ENCODE data around the gene CNTLN. TPM values are rescaled to one million over a fixed set of nuclear protein-coding genes. Genes with fewer than 3 reads are reported as not detected.

The CNTLN gene
- total RNA-seq, 4 donors from 2014 or later: 3.9 to 39.6 (median 7.4) TPM

DNA sequence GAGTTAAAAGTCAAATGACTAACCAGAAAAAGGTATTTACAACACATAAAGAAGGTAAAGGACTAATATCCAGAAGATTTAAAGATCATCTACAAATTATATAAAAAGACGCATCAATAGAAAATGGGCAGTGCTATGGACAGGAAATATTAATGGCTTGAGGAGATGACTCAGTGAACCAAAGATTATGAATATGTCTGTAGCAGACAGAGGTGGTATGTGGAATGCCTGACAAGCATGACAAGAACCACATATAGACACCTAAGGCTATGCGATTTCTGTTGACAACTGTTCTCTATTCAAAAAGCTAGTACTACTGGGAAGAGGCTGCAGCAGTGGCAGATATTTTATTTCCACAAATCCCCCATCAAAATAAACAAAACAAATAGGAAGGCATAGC, 267.0 kb downstream of the CNTLN start:
- TF ChIP-seq POLR2A (IDR thresholded peaks at IDR 0.05): no peak
- TF ChIP-seq, protein P1, sequence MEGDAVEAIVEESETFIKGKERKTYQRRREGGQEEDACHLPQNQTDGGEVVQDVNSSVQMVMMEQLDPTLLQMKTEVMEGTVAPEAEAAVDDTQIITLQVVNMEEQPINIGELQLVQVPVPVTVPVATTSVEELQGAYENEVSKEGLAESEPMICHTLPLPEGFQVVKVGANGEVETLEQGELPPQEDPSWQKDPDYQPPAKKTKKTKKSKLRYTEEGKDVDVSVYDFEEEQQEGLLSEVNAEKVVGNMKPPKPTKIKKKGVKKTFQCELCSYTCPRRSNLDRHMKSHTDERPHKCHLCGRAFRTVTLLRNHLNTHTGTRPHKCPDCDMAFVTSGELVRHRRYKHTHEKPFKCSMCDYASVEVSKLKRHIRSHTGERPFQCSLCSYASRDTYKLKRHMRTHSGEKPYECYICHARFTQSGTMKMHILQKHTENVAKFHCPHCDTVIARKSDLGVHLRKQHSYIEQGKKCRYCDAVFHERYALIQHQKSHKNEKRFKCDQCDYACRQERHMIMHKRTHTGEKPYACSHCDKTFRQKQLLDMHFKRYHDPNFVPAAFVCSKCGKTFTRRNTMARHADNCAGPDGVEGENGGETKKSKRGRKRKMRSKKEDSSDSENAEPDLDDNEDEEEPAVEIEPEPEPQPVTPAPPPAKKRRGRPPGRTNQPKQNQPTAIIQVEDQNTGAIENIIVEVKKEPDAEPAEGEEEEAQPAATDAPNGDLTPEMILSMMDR (IDR thresholded peaks at IDR 0.05): no peak
- DNase-seq: no peak
- H3K4me3 ChIP-seq: no peak overlapping the region
- no peaks in the 10 kb centered on the region for H3K4me1 ChIP-seq
- no peaks in the 10 kb centered on the region for H3K36me3 ChIP-seq
- H3K27ac ChIP-seq: no peak overlapping the region
- H3K27me3 ChIP-seq: no peaks in the 10 kb centered on the region
- H3K9me3 ChIP-seq: no peaks in the 10 kb centered on the region

DNA sequence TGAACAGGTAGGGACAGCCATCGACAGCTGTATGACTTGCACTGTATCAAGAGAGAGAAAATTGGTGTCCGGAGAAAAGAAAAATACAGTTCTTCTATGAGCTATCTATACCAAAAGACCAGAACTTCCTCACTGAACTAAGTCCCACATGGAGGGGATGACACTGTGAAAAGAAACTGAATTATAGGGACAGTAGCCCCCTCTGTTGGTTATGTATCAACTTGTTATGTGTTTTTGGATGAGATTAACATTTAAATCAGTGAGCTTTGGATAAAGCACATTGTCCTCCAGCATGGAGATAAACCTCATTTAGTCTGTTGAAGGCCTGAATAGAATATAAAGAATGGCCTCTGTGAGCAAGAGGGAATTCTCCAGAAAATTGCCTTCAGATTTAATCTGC, 267.5 kb downstream of the CNTLN start:
- TF ChIP-seq, protein P1 (IDR thresholded peaks at IDR 0.05): no peak
- no peak for TF ChIP-seq POLR2A (IDR thresholded peaks at IDR 0.05)
- Histone ChIP-seq H3K36me3 (no peaks in the 10 kb centered on the region), H3K27me3 (no peaks in the 10 kb centered on the region), H3K9me3 (no peaks in the 10 kb centered on the region), H3K4me1 (no peaks in the 10 kb centered on the region), H3K4me3 (no peak overlapping the region), H3K27ac (no peak overlapping the region)
- DNase-seq: no peak

DNA sequence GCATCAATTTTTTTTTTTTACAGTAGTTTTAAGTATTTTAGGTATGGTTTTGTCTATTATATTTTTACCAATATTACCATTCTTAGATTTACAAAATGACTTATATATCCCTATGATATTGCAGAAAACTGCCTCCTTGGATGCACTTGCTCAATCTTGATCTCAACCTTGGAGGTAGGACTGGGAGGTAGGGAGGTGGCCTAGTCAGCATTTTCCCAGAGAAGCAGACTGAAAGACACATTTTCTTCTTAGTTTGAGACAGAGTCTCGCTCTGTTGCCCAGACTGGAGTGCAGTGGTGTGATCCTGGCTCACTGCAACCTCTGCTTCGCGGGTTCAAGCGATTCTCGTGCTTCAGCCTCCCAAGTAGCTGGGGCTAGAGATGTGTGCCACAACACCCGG, 268.7 kb downstream of the CNTLN start:
- DNase-seq: no peak
- H3K27ac ChIP-seq: no peak overlapping the region
- H3K9me3 ChIP-seq: no peaks in the 10 kb centered on the region
- no peaks in the 10 kb centered on the region for H3K4me1 ChIP-seq
- H3K27me3 ChIP-seq: no peaks in the 10 kb centered on the region
- no peak overlapping the region for H3K4me3 ChIP-seq
- no peak for TF ChIP-seq POLR2A (IDR thresholded peaks at IDR 0.05)
- TF ChIP-seq, protein P1 (IDR thresholded peaks at IDR 0.05): no peak
- H3K36me3 ChIP-seq: no peaks in the 10 kb centered on the region

GRCh38 chr9:17414986-17415385, 280.1 kb downstream of the CNTLN start:
- H3K4me1 ChIP-seq: no peaks in the 10 kb centered on the region
- no peak overlapping the region for H3K27ac ChIP-seq
- H3K36me3 ChIP-seq: no peaks in the 10 kb centered on the region
- no peaks in the 10 kb centered on the region for H3K27me3 ChIP-seq
- no peaks in the 10 kb centered on the region for H3K9me3 ChIP-seq
- H3K4me3 ChIP-seq: no peak overlapping the region
- no peak for TF ChIP-seq POLR2A (IDR thresholded peaks at IDR 0.05)
- TF ChIP-seq, protein P1 (IDR thresholded peaks at IDR 0.05): no peak
- no peak for DNase-seq

GRCh38 chr9:17422994-17423680, 288.3 kb downstream of the CNTLN start:
- peak overlapping the region in 1 of 4 donors; percentile 25 for H3K27ac ChIP-seq
- no peaks in the 10 kb centered on the region for H3K9me3 ChIP-seq
- H3K4me3 ChIP-seq: no peak overlapping the region
- no peak for TF ChIP-seq POLR2A (IDR thresholded peaks at IDR 0.05)
- TF ChIP-seq, protein P1 (IDR thresholded peaks at IDR 0.05): no peak
- DNase-seq: no peak
- no peaks in the 10 kb centered on the region for H3K4me1 ChIP-seq
- no peaks in the 10 kb centered on the region for H3K27me3 ChIP-seq
- no peaks in the 10 kb centered on the region for H3K36me3 ChIP-seq

DNA sequence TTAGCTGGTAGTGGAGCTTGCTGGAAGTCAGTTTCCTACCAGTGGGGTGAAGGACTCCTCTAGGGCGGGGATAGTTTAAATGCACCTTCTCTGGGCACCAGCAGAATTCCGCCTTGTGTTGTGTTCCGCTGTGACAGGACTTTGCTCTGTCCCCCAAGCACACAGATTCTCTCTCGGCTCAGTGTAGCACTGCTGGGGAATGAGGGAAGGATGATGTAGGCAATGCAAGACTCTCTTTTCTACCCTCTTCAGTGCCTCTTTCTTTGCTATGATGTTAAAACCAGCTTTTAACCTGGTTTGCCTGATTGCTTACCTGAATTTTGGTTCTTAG, 288.8 kb downstream of the CNTLN start:
- no peak overlapping the region for H3K4me3 ChIP-seq
- no peak overlapping the region for H3K27ac ChIP-seq
- no peak for TF ChIP-seq POLR2A (IDR thresholded peaks at IDR 0.05)
- TF ChIP-seq, protein P1 (IDR thresholded peaks at IDR 0.05): no peak
- no peak for DNase-seq
- no peaks in the 10 kb centered on the region for H3K27me3 ChIP-seq
- H3K4me1 ChIP-seq: no peaks in the 10 kb centered on the region
- H3K9me3 ChIP-seq: no peaks in the 10 kb centered on the region
- H3K36me3 ChIP-seq: no peaks in the 10 kb centered on the region
